ENCODE data around the gene ANKRD12.

ANKRD12 gene

DNA sequence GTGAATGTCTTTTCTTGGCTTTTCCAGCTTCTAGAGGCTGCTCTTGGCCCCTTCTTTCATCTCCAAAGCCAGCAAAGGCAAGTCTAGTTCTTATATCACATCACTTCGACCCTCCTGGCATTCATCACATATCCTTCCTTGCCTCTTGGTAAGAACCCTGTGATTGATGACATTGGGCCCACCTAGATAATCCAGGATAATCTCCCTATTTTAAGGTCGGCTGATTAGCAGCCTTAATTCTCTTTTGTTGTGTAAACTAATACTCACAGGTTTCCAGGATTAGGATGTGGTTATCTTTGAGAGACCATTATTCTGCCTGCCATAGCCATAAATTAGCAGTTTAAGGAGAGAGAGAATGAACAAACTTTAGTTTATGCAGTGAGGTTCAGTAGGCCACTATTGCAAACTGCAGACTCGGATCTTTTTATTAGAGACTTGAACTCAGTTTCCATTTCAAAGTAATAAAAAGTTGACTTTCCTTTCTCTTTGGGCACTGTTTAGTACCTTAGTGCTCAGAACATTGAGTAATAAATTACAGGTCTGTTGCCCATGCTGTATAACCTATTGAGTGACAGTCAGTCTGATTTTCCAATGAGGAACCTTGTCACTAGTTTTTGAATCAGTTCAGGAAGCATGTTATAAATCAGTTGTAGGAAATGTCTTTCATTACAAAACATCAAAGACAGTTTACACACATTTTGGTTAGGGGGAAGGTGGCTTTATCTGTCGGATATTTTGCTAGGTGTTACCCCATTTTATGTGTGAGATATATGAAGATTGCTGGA, 29.6 kb upstream of the ANKRD12 start:
- DNase-seq, result no peak

DNA sequence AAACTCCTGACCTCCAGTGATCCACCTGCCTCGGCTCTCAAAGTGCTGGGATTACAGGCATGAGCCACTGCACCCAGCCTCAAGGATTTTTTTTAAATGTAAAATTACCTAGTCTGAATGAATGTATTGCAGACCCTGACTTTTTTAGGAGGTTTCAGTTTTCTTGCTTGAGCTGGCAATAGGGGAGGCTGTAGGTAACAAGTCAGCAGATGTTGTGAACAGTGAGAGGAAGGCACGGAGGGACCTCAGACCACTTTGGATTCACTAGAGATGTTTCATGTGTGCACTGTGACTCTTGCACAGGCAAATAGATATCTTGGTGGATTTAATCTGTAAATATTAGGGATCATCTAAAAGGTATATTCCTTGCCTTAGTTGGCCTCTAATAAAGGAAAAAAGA, 27.7 kb upstream of the ANKRD12 start:
- no peak for DNase-seq

DNA sequence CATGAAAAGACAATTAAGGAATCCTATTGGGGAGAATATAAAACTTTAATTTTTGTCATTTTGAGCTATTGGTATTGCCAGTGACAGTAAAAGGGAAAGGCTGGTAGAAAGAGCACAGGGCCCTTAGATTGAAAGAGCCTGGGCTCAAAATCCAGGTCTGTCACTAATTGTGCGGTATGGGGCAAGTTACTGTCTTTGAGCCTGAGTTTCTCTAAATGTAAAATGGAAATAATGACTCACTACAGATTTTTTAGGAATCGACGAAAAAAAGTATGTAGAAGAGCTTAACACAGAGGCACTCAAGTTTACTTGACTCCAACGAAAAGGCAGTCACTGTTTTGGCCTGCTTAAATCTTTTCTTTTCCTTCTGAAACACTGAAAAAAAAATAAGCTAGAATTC, 27.1 kb upstream of the ANKRD12 start:
- no peak for DNase-seq

DNA sequence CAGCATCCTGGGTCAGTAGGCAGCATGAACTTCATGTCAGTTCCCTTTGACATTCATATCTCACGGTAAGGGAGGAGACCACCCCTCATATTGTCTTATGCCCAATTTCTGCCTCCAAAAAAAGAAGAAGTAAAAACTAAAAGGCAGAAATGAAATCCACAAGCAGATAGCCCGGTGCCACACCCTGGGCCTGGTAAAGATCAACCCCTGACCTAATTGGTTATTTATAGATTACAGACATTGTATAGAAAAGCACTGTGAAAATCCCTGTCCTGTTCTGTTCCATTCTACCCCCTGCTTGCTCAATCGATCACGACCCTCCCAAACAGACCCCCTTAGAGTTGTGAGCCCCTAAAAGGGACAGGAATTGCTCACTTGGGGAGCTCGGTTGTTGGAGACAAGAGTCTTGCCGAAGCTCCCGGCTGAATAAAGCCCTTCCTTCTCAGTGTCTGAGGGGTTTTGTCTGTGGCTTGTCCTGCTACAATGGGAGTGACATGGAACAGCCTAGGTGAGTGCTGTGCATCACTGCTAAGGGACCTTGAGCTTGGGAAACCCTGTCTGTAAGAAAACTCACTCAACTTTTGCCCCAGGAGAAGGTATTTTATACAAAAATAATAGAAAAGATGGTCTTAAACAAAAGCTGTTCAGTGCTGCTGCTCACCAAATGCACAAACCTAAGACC, 23.0 kb upstream of the ANKRD12 start:
- peak; percentile 31 for DNase-seq

DNA sequence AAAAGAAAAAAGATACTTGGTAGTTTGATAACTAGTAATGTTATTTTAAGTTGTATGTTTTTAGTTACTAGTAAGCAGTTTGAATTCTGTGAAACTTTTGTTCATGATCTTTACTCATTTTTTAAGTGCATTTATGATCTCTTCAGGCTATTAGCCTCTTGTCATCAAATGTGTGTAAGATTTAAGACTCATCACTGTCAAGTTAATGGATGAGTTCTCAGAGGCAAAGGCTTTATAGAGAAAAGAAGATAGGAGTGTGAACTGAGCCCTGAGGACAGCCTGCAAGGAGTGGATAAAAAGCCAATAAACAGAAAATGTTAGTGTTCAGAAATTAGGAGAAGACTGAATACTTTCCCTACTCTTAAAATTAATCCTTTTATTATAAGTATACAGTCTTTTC, 20.6 kb upstream of the ANKRD12 start:
- no peak for DNase-seq

DNA sequence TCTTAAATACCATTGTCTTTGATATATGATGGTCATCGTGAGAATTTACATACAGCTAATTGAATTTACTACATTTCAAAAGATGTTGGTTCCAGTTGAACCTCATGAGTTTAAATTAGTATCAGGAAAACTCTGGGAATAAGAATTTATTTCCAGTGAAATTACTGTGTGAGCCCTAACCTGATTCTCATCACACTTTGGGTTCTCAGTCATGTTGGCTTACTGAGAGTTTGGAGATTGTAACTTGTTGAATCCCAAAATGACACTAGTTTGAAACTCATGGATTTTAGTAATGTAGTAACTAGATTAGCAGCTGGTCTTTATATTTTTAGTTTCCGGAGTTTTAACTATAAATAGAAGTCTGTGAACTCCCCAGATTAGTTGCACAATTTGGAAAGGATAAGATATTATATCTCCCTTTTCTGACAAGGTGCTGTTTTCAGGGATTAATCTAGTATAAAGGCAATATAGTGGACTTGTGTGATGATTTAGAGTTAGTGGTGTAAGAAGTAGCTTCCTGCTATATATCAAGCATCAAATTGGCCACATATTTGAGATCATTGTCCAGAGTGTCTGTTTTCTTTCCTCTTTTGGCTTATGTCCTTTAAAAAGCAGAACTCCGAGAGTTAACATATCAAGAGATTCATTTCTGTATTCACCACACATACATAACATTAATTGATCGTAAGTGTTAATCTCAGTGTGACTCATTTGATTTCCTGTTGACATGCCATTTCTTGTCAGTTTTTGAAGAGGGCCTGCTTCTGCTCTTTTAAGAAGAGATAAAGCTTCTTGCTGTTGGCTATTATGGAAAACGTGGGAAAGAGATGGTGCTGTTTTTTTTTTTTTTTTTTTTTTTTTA, 18.4 kb upstream of the ANKRD12 start:
- no peak for DNase-seq

DNA sequence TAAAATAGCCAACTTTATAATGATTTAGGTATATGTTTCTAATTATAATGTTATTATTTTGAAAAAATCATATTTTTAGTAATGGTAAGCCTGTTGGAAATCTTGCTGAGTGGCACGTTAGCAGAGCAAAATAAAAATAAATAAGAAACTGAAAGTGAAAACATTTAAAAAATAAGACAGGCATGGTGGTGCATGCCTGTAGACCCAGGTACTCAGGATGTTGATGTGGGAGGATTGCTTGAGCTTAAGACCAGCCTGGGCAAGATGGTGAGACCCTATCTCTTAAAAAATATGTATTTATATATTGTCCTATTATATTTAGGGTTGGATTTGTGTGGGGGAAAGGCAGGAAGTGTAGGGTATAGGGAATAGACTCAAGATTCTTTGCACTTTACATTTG, 15.8 kb upstream of the ANKRD12 start:
- DNase-seq, result no peak

DNA sequence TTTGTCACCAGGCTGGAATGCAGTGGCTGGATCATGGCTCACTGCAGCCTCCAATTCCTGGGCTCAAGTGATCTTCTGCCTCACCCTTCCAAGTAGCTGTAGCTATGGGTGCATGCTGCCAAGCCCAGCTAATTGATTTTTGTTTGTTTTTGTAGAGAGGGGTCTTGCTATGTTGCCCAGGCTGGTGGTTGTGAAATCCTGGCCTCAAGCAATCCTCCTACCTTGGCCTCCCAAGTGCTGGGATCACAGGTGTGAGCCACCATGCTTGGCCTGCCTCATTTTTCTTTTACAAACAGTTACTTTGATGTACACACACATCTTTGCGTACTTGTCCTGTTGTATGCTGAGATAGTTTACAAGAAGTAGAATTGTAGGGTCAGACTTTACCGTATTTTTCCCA, 13.1 kb upstream of the ANKRD12 start:
- DNase-seq, result no peak

DNA sequence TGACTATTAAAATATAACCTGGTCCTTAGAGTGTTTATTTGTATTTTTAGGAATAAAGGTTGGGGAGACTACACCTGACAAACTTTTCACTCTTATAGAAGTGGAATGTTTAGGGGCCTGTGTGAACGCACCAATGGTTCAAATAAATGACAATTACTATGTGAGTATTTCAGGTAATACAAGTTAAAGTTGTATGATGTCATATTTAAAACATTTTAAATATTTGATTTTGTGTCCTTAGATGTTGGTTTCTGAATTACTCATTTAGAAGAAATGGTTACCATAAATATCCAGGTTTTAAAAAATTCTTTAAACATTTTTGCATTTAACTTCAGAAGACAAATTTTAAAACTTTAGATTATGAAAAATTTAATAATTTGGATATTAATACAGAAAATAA, 11.8 kb upstream of the ANKRD12 start:
- DNase-seq, result no peak

DNA sequence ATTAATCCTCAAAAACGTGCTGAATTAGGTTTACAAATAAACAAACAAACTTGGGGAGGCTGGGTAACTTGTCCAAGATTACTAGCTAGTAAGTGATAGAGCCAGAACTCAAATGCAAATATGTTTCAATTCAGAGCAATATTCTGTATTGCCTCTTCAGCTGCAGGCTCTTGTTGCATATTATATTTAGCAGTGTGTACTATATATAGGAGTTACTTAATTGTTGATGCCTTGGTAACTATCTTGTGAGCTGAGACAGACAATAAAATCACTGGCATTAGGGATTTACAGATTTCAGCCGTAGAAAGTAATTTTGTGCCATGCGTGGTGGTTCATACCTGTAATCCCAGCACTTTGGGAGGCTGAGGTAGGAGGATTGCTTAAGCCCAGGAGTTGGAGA, 10.2 kb upstream of the ANKRD12 start:
- no peak for DNase-seq

DNA sequence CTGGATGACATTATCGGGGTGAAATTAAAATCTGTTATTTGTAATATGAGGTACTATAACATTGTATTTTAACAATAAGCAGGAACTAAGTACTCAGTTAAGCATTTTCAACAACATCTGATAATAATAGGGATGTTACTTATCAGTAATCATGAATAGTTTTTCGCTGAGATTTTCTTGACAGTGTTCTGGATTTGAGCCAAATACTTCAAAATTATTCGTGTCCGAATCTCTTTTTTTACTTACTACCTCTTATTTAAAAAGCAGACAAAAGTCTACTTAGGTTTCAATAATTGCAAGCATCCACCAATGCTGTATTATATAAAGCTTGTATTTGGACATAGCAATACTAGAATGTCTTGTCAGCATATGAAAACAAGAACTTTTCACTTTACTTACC, 6.4 kb upstream of the ANKRD12 start:
- no peak for DNase-seq

DNA sequence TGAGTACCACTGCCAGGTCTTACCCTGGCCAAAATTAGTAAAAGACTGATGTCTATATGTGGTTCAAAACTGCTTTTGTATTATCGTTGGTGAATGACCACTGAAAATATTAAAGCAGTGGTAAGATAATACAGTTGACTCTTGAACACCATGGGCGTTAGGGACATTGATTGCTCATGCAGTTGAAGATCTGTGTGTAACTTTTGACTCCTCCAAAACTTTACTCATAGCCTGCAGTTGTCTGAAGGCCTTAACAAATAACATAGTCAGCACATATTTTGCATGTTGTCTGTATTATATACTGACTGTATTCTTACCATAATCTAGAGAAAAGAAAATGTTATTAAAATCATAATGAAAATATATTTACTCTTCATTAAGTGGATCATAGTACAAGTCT, 5.8 kb upstream of the ANKRD12 start:
- DNase-seq, result no peak

DNA sequence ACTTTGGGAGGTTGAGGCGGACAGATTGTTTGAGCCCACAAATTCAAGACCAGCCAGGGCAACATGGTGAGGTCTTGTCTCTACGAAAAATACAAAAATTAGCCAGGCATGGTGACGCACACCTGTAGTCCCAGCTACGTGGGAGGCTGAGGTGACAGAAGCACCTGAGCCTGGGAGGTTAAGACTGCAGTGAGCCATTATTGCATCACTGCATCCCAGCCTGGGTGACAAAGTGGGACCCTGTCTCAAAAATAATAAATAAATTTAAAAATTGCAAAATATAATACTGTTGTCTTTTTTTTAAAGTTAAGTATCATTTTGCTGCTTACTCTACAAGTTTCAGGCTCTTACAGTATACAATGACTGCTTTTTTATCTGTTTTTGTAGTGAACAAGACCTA, 4.0 kb upstream of the ANKRD12 start:
- DNase-seq, result no peak

DNA sequence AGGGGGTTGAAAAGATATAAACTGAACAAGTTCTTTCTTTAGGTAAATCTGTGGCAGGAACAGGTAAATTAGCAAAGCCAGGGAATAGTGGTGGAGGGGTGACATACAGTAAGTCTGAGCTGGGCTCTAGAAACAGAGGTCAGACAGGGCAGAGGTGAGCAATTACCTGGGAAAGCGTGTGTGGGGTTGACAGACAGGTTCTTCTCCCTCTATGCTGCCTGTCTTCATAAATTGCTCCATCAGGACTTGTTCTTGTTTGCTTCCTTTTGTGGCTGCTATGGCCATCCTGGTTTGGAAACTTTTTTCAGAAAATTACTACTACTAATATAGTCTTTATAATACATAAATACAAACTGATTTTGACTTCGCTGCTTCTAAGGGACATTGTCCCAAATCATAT, 3.4 kb upstream of the ANKRD12 start:
- DNase-seq, result no peak

DNA sequence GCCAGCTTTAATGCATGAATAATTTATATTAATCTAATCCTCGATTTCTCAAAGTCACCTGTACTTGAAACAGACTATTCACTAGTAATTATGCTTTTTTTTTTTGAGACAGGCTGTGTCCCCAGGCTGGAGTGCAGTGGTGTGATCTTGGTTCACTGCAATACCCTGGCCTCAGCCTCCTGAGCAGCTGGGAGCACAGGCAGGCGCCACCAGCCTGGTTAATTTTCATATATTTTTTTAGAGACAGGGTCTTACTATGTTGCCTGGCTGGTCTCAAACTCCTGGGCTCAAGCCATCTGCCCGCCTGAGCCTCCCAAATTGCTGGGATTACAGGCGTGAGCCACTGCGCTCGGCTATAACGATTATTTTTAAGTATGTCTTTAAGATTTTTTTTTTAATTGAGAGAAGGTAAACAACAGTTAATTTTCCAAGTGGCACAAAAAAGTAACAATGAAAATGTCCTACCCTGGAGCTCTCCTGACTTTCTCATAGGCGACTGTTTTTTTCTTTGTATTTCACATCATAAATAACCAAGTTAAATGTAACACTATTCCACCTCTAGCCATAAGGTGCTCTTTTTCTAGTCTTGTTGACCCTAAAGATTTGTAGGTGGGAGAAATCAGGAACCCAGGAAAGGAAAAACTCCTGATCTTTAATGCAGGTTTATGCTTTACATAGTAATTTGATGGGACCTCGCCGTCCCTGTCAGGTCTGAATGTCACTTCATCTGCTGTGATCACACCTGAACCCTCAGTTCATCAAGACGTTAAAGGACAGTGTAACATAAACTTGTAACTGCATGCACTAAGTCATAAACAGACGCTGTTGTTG, 1.3 kb upstream of the ANKRD12 start:
- DNase-seq, result no peak

DNA sequence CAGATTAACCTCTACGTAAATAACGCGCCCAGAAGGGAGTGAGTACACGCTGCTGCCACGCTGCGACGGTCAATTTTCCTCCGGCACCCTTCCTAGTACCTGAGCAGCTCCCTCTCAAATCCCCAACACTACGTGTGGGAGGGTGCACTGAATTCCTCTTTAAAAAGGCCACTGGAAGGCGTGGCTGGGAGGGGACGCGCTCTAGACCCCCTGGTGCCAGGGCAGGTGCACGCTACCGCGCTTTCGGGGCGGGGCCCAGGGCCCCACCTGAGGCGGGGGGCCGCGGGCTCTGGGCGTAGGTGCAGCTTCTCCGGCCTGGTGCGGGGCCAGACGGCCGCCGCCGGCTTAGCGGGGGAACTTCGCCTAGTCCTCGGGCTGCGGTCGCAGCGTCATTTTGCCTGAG, 668 bp upstream of the ANKRD12 start:
- DNase-seq, result no peak

DNA sequence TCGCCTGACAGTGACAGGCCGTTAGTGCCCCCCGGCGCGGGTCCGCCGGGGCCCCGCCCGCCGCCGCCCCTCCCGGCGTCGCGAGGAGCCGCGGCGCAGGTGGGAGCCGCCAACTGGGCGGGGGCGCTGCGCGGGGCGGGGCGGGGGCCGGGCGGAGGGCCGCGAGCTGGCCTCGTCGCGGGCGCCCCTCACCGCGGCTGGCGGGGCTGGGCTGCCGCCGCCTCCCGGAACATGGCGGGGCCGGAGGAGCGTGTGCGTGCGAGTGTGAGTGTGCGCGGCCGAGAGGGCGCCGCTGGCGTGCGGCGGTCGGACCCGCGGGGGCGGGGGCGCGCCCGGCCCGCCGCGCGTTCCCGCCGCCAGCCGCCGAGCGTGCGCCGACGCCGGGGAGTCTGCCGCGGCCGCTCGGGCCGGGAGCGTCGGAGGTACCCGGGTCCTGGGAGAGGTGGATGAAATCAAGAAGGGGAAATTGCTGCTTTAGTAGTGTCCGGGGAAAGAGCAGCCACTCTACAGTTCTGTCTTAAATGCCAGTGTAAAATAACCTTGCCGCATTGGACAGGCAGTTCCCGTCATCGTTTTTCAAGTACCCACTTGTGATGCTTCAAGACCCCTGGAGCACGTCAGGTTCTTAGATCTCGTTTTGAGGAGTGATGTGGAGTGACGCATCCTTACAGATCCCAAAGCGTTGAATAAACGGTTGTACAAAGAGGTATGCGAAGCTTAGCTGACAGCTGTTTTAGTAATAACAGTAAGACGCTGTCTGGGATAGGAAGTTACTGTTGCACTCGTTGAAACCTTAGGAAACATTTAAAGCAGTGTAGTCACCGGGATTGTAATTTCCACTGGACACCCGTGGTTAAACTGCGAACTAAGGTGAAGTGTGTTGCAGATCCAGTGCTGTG, 836 bp downstream of the ANKRD12 start:
- peak; percentile 77 for DNase-seq

DNA sequence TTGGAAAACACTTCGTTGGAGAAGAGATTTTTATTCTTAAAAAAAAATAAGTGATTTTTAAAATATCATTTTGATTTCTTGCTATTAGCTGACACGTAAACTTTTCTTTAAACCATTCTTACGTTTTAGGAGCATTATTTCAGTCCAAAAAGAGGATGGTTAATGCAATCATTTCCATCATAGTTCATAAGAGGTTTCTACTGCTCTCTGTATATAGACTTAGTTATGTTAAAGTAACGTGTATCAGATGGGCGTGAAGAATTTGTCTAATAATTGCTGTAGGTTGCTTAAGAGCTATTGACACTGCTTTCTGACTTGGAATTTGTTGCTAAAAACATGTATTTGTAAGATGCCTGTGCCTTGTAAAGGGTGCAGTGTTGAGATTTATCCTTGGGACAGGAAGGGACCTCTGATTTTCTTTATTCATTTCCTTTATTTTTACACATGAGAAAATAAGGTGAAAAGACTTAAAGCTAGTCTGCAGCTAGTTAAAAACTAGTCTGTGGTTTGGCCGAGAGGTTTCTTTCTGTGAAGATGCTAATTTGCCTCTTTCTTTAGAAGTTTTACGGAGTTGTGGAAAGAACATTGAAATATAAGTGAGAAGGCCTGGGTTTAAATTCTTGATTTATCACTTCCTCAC, 2.9 kb downstream of the ANKRD12 start:
- no peak for DNase-seq

DNA sequence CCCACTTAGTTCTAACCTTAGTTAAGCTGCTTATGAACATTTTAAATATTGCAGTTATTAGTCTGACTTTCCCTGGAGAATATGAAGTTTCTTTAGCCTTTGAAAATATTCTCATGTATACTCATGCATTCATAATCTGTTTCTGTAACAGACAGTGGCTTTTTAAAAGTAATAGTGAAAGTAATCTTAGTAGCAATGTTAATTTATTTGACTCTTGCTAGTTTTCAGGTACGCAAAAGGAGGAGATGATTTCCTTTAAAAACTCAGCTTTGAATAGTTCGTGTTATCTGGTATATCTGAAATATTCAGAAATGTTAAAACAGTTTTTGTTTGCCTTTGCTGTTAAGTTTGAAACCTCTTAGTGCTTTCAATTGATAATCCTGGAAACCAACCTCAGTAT, 3.8 kb downstream of the ANKRD12 start:
- no peak for DNase-seq

DNA sequence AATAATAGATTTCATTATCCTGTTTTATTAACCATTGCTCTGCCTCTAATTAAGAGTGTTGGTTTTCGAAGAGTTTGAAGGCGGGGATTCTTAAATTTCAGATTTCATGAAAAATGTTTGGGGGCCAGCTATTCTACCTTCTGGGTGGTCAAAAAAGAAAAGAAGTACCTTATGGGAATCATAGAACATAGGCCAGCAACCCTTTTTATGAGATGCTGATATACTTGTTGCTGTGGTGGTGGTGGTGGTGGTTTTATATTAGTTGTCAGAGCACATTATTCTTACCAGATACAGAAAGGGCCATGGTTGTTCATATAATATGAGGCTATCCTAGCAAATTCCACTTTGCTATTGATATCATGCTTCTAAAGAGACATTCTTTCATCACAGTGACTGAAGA, 4.4 kb downstream of the ANKRD12 start:
- no peak for DNase-seq

DNA sequence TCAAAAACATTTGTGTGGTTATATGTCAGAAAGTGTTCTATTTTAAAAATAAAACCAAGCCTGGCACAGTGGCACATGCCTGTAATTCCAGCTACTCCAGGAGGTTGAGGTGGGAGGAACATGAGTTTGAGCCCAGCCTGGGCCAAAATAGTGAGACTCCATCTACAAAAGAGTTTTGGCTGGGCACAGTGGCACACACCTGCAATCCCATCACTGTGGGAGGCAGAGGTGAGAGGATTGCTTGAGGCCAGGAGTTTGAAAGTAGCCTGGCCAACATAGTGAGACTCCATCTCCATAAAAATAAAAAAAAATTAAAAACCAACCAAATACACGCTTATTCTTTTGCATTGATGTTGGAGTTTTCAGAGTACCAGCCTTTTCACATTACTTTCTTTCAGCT, 9.6 kb downstream of the ANKRD12 start:
- no peak for DNase-seq
